HCT116 (cell line): ENCODE results near the gene OR2D3. TPM values are rescaled to one million over a fixed set of nuclear protein-coding genes. Genes with fewer than 3 reads are reported as not detected.

Source experiments
- ATAC-seq: fragments of 200-7000 bp; cut with Tn5 transposase; 2 replicates; pipeline ENCODE4 v1.9.1; 2020; ENCODE audit warnings: mild to moderate bottlenecking, moderate library complexity
- BruUV-seq: library from RNA; stranded (reverse); fragments of 400-500 nt; replicated peaks from 2 replicates; lab custom pipeline; 2021; lab: Mats Ljungman, UMichigan
- CTCF ChIA-PET: fragments of 300-600 bp; sonication (Branson Sonifier 250); formaldehyde crosslinking; loops from one replicate; lab custom pipeline; 2021; ENCODE audit warnings: antibody characterized with exemption; lab: Charles Lee
- POLR2A ChIA-PET: fragments of 300-600, 350-600 bp; sonication (Branson Sonifier 250); formaldehyde crosslinking; loops from one replicate; lab custom pipeline; 2021; ENCODE audit warnings: antibody characterized with exemption; lab: Charles Lee
- RAD21 ChIA-PET, 2 experiments: fragments of 300-600 bp; sonication (Branson Sonifier 250); formaldehyde crosslinking; loops; one replicate each; lab custom pipeline; 2023; ENCODE audit warnings: low total read pairs in 2 of 2; ENCODE audit not compliant: uncharacterized antibody in 2 of 2, unreplicated experiment in 2 of 2, low non-redundant PET in 1 of 2; lab: Charles Lee
- DNase-seq: peaks from one replicate; pipeline ENCODE4 v3.0.0-alpha.2; 2010; ENCODE audit warnings: low read depth, low spot score
- H2AFZ ChIP-seq: fragments of 200-600 bp; shearing (Covaris generic), sonication (generic); 2 replicates; pipeline ENCODE4 v1.6.1; 2017; ENCODE audit warnings: low read depth, mixed run types, mixed read lengths, antibody characterized with exemption, low read length; ENCODE audit not compliant: poor library complexity, severe bottlenecking
- H3K27ac ChIP-seq: 2 replicates; pipeline ENCODE4 v1.5.1; 2012; ENCODE audit warnings: low read depth, low read length
- H3K27me3 ChIP-seq: fragments of 200-600 bp; sonication (generic); 2 replicates; pipeline ENCODE4 v1.6.1; 2016; ENCODE audit warnings: mixed run types, low read length, mixed read lengths; ENCODE audit not compliant: insufficient read depth
- H3K36me3 ChIP-seq, 2 experiments: fragments of 200-500 bp in 1 of 2; fragments of 200-600 bp in 1 of 2; sonication (Bioruptor generic) in 1 of 2; sonication (generic) in 1 of 2; 2 replicates each; pipeline versions ENCODE4 v1.5.1 to v1.6.1; 2014 to 2016; ENCODE audit warnings: low read length in 2 of 2, inconsistent platforms in 1 of 2, mixed read lengths in 1 of 2, mixed run types in 1 of 2; ENCODE audit not compliant: insufficient read depth in 2 of 2, control insufficient read depth in 1 of 2
- H3K4me1 ChIP-seq, 2 experiments: fragments of 200-600 bp in 1 of 2; sonication (generic) in 1 of 2; 2 replicates each; pipeline versions ENCODE4 v1.5.1 to v1.6.1; 2012 to 2017; ENCODE audit warnings: low read length in 2 of 2, inconsistent platforms in 1 of 2, mild to moderate bottlenecking in 1 of 2, mixed read lengths in 1 of 2, mixed run types in 1 of 2, moderate library complexity in 1 of 2; ENCODE audit not compliant: insufficient read depth in 2 of 2, control insufficient read depth in 1 of 2
- H3K4me2 ChIP-seq: fragments of 200-600 bp; sonication (generic); 2 replicates; pipeline ENCODE4 v1.6.1; 2017; ENCODE audit warnings: mixed run types, low read length, mixed read lengths
- H3K4me3 ChIP-seq, 2 experiments: fragments of 200-600 bp in 1 of 2; sonication (generic) in 1 of 2; replicated peaks in 1 of 2; 2 replicates each; pipeline ENCODE4 v1.5.1; 2011 to 2016; ENCODE audit warnings: low read length in 2 of 2, control low read depth in 1 of 2, low read depth in 1 of 2, mild to moderate bottlenecking in 1 of 2, mixed read lengths in 1 of 2, mixed run types in 1 of 2
- H3K79me2 ChIP-seq: fragments of 200-600 bp; sonication (generic); 2 replicates; pipeline ENCODE4 v1.6.1; 2017; ENCODE audit warnings: mild to moderate bottlenecking, mixed run types, low read length, moderate library complexity, mixed read lengths; ENCODE audit not compliant: insufficient read depth
- H3K9ac ChIP-seq: fragments of 200-600 bp; sonication (generic); 2 replicates; pipeline ENCODE4 v1.6.1; 2016; ENCODE audit warnings: low read length, mixed read lengths
- H3K9me2 ChIP-seq: fragments of 200-600 bp; sonication (generic), shearing (Covaris generic); 2 replicates; pipeline ENCODE4 v1.6.1; 2017; ENCODE audit warnings: mixed run types, mild to moderate bottlenecking, moderate library complexity; ENCODE audit not compliant: insufficient read depth
- H3K9me3 ChIP-seq, 2 experiments: fragments of 200-500 bp in 1 of 2; fragments of 200-600 bp in 1 of 2; sonication (Bioruptor generic) in 1 of 2; sonication (generic) in 1 of 2; 2 replicates each; pipeline ENCODE4 v1.6.1; 2014 to 2017; ENCODE audit warnings: low read length in 2 of 2, mixed read lengths in 2 of 2, inconsistent platforms in 1 of 2, low read depth in 1 of 2, mild to moderate bottlenecking in 1 of 2, mixed run types in 1 of 2, moderate library complexity in 1 of 2; ENCODE audit not compliant: control insufficient read depth in 1 of 2, insufficient read depth in 1 of 2
- H4K20me1 ChIP-seq: fragments of 200-600 bp; sonication (generic), shearing (Covaris generic); 2 replicates; pipeline ENCODE4 v1.6.1; 2017; ENCODE audit warnings: mixed run types, mild to moderate bottlenecking, moderate library complexity; ENCODE audit not compliant: insufficient read depth
- CBX3 ChIP-seq: IDR thresholded peaks from 2 replicates; pipeline ENCODE4 v1.6.1; 2012; ENCODE audit warnings: low read depth
- EZH2 ChIP-seq: fragments of 200-600 bp; sonication (generic); IDR thresholded peaks from 2 replicates; pipeline ENCODE4 v1.6.1; 2017; ENCODE audit warnings: antibody characterized with exemption, mixed run types
- SP1 ChIP-seq: IDR thresholded peaks from 2 replicates; pipeline ENCODE4 v1.6.1; 2012; ENCODE audit warnings: low read depth
- SRF ChIP-seq: IDR thresholded peaks from 2 replicates; pipeline ENCODE4 v1.6.1; 2012; ENCODE audit warnings: low read depth
- TCF7L2 ChIP-seq: IDR thresholded peaks from 2 replicates; pipeline ENCODE4 v1.7.0; 2011; ENCODE audit warnings: borderline replicate concordance, inconsistent platforms; ENCODE audit not compliant: insufficient read depth, insufficient read length; ENCODE audit errors: extremely low read depth
- ZBTB33 ChIP-seq: IDR thresholded peaks from 2 replicates; pipeline ENCODE4 v1.6.1; 2011; ENCODE audit warnings: mild to moderate bottlenecking, low read length, moderate library complexity; ENCODE audit not compliant: insufficient replicate concordance; ENCODE audit errors: extremely low read depth
- ZFX ChIP-seq: fragments of 450-650 bp; IDR thresholded peaks from 2 replicates; pipeline ENCODE4 v1.6.1; 2017
- intact Hi-C: fragments of 100-400 bp; cut with micrococcal nuclease; formaldehyde crosslinking; loops from 2 replicates; pipeline ENCODE4 v1.10.0; 2022
- total RNA-seq: library from RNA; stranded (reverse); gene quantifications from one replicate; pipeline ENCODE4 v1.2.1, GENCODE V29; 2021; ENCODE audit not compliant: unreplicated experiment
- TF ChIP-seq, protein P1 (sequence below): IDR thresholded peaks from 2 replicates; pipeline ENCODE4 v1.6.1; 2012
- TF ChIP-seq, protein P2 (sequence below), 3 experiments: fragments of 200-600 bp in 1 of 3; sonication (generic) in 1 of 3; IDR thresholded peaks in 2 of 3; conservative IDR thresholded peaks in 1 of 3; 2 replicates each; pipeline ENCODE4 v1.5.1; 2012 to 2017; ENCODE audit warnings: low read depth in 2 of 3, low read length in 2 of 3, antibody characterized with exemption in 1 of 3, borderline replicate concordance in 1 of 3, control low read depth in 1 of 3, mild to moderate bottlenecking in 1 of 3, mixed read lengths in 1 of 3, mixed run types in 1 of 3, moderate library complexity in 1 of 3; ENCODE audit not compliant: insufficient read depth in 1 of 3

OR2D3 gene
- total RNA-seq, 1 experiment from 2014 or later, result not detected

DNA sequence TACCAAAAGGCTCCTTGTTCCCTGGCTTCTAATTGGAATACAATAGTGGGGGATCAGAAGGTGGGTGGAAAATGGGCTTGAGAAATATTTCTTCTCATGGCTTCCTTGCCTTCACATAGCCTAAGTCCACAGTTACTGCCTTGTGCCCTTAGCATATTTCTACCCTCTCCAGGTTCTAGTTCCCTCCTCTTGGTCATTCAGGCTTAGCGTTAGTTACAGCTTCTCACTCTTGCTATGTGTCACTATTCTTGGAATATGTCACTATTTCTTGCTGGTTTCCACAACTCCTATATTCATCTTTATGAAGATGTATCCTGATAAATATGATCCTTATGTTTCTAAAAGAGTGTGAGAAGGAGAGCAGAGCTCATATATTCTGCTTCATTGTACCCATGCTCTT is 31.0 kb upstream of the OR2D3 start:
- Histone ChIP-seq H4K20me1 (no peaks in the 10 kb centered on the region), H3K4me3 (no peak overlapping the region), H3K27ac (no peak overlapping the region), H3K9ac (no peak overlapping the region), H3K9me3 (no peaks in the 10 kb centered on the region), H3K27me3 (peaks cover 32% of the 10 kb centered on the region), H3K79me2 (no peaks in the 10 kb centered on the region), H2AFZ (no peak overlapping the region), H3K9me2 (no peaks in the 10 kb centered on the region), H3K4me2 (no peak overlapping the region), H3K36me3 (no peaks in the 10 kb centered on the region), H3K4me1 (no peaks in the 10 kb centered on the region)
- no peak for TF ChIP-seq EZH2
- TF ChIP-seq, protein P1, sequence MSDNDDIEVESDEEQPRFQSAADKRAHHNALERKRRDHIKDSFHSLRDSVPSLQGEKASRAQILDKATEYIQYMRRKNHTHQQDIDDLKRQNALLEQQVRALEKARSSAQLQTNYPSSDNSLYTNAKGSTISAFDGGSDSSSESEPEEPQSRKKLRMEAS, result no peak
- TF ChIP-seq, protein P2, sequence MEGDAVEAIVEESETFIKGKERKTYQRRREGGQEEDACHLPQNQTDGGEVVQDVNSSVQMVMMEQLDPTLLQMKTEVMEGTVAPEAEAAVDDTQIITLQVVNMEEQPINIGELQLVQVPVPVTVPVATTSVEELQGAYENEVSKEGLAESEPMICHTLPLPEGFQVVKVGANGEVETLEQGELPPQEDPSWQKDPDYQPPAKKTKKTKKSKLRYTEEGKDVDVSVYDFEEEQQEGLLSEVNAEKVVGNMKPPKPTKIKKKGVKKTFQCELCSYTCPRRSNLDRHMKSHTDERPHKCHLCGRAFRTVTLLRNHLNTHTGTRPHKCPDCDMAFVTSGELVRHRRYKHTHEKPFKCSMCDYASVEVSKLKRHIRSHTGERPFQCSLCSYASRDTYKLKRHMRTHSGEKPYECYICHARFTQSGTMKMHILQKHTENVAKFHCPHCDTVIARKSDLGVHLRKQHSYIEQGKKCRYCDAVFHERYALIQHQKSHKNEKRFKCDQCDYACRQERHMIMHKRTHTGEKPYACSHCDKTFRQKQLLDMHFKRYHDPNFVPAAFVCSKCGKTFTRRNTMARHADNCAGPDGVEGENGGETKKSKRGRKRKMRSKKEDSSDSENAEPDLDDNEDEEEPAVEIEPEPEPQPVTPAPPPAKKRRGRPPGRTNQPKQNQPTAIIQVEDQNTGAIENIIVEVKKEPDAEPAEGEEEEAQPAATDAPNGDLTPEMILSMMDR (IDR thresholded peaks at IDR 0.05 in 2 of 3, conservative IDR thresholded peaks at IDR 0.05 in 1 of 3; ENCODE audit: borderline replicate concordance in 1 of 3, insufficient read depth in 1 of 3, low read depth in 2 of 3, low read length in 2 of 3), result no peak
- TF ChIP-seq ZBTB33, result no peak
- TF ChIP-seq CBX3, result no peak
- TF ChIP-seq ZFX, result no peak
- no peak for TF ChIP-seq SRF
- TF ChIP-seq SP1, result no peak
- TF ChIP-seq TCF7L2, result no peak
- ChIA-PET CTCF (no interaction called here), POLR2A (no interaction called here), RAD21 (no interaction called here)
- ATAC-seq (no peak), DNase-seq (no peak)
- no TSS peak for BruUV-seq
- intact Hi-C loops, result no loop called here
